ENCODE results near the gene DNAJB1.
A peak's percentile ranks its signal among the peaks of the same experiment; 100 is the strongest.
"Not testable (repeated sequence)": the region's sequence is repeated elsewhere in the genome, so short reads cannot be mapped to it uniquely, and the experiment has no call there.

Gene DNAJB1

DNA sequence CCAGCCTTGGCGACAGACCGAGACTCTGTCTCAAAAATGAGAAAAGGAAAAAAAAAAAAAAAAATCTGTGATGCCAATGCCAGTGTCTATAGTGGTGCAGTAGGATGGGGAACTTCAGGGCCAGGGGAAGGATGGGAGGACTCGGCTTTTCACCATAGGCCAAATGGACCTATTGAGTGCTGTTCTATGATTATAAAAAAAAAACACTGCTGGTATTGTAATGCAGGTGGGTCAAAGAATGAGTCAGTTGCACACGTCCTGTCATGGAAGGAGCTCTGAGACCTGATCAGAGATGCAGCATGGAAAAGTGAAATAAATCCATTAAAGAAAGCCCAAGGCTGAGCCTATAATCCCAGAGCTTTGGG lies 7.0 kb downstream of the DNAJB1 start:
- DNase-seq (ENCODE audit: low read depth): peak; percentile 57
- TF ChIP-seq, protein P1, sequence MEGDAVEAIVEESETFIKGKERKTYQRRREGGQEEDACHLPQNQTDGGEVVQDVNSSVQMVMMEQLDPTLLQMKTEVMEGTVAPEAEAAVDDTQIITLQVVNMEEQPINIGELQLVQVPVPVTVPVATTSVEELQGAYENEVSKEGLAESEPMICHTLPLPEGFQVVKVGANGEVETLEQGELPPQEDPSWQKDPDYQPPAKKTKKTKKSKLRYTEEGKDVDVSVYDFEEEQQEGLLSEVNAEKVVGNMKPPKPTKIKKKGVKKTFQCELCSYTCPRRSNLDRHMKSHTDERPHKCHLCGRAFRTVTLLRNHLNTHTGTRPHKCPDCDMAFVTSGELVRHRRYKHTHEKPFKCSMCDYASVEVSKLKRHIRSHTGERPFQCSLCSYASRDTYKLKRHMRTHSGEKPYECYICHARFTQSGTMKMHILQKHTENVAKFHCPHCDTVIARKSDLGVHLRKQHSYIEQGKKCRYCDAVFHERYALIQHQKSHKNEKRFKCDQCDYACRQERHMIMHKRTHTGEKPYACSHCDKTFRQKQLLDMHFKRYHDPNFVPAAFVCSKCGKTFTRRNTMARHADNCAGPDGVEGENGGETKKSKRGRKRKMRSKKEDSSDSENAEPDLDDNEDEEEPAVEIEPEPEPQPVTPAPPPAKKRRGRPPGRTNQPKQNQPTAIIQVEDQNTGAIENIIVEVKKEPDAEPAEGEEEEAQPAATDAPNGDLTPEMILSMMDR (IDR thresholded peaks at IDR 0.05; ENCODE audit: insufficient read depth, low read depth, low read length, missing control alignments): no peak
- no peak overlapping the region for H3K4me3 ChIP-seq (ENCODE audit: low read length)

DNA sequence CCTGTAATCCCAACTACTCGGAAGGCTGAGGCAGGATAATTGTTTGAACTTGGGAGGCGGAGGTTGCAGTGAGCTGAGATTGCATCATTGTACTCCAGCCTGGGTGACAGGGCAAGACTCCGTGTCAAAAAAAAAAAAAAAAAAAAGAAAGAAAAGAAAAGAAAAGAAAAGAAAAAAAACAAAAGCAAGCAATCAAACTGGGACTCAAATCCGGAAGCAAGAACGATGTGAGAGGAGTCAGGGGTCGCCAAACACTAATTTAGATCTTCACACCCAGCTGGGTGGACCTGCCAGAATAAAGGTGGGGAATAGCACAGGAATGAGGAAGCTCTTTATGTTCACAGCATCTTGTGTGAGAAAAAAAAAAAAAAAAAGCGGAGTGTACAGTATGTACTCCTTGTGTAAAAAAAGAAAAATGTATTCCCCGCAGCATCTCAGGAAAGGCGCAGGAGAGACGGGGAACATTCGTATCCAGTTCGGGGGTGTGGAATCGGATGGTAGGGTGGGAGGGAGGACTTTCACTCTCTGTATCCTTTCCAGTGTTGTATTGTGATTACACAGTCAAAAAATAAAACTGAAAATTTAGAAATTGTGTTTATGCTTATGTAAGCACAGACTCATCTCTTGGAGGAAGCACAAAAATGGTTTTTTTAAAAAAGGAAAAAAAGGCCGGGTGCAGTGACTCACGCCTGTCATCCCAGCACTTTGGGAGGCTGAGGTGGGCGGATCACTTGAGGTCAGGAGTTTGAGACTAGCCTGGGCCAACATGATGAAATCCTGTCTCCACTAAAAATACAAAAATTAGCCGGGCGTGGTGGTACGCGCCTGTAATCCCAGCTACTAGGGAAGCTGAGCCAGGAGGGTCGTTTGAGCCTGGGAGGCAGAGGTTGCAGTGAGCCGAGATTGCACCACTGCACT lies 7.6 kb downstream of the DNAJB1 start:
- TF ChIP-seq, protein P1 (IDR thresholded peaks at IDR 0.05; ENCODE audit: insufficient read depth, low read depth, low read length, missing control alignments): no peak
- DNase-seq (ENCODE audit: low read depth): peak; percentile 76

DNA sequence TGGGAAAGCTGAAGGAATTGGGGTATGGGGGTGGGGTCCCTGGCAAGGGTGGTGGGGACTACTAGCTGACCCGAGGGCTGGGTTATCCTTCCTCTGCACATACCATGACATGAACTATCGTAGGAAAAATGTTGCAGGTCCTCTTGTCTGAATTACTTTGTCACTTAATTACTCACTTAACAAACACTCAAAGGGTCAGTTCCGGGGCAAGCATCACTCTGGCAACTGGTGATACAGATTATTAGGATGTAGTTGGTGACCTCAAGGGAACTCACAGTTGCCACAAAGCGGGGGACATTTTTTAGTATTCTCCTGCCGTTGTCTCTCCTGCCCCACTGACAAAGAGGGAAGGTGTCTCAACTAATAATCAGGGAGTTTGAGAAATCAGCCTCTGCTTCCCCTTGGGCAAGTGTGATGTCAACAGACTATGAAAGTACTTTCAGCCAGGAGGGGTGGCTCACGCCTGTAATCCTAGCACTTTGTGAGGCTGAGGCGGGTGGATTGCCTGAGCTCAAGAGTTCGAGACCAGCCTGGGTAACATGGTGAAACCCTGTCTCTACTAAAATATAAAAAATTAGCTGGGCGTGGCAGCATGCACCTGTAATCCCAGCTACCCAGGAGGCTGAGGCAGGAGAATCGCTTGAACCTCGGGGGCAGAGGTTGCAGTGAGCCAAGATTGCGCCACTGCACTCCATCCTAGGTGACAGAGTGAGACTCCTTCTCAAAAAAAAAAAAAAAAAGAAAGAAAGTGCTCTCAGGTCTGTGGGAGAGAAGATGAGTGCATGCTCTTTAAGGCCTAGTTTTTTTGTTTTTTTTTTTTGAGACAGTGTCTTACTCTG lies 10.3 kb downstream of the DNAJB1 start:
- TF ChIP-seq, protein P1 (IDR thresholded peaks at IDR 0.05; ENCODE audit: insufficient read depth, low read depth, low read length, missing control alignments): no peak
- peak; percentile 86 for DNase-seq (ENCODE audit: low read depth)
- no peak overlapping the region for H3K4me3 ChIP-seq (ENCODE audit: low read length)

More for the DNA sequence above, 7.6 kb downstream of the DNAJB1 start:
- H3K4me3 ChIP-seq (ENCODE audit: low read length): peak overlapping the region; percentile 2

DNA sequence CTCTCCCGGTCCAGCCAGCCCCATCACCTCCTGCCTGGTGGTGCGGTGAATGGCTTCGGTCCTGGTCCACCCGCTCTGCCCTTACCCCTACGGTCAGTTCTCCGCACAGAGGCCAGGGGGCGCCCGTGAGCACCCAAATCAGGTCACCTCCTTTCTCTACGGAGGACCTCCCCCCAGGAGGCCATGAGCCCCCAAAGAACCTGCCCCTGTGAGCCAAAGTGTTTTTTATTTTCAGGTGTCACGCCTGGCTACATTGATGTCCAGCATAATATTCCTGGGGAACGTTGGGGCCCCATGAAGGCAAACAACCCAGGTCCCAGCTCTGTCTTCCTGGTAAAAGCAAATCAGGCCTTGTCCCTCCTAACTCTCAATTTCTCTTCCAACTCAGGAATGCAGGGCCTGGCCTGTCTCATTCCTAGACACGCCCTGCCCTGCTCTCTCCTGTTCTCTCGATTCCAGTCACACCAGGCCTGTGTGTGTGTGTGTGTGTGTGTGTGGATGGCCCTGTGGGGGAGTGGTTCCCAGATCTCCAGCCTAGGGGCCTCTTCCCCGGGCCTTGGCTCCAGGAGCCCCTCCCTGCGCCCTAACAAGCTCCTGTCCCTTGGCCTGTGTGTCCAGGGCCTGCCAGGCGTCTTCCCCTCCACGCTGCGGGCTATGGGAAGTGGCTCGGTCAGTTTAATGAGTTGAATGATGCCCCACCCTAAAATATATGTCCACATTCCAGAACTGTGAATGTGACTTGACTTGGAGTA lies 12.5 kb downstream of the DNAJB1 start:
- TF ChIP-seq, protein P1 (IDR thresholded peaks at IDR 0.05; ENCODE audit: insufficient read depth, low read depth, low read length, missing control alignments): peak; percentile 90
- DNase-seq (ENCODE audit: low read depth): peak; percentile 97
- H3K4me3 ChIP-seq (ENCODE audit: low read length): no peak overlapping the region

DNA sequence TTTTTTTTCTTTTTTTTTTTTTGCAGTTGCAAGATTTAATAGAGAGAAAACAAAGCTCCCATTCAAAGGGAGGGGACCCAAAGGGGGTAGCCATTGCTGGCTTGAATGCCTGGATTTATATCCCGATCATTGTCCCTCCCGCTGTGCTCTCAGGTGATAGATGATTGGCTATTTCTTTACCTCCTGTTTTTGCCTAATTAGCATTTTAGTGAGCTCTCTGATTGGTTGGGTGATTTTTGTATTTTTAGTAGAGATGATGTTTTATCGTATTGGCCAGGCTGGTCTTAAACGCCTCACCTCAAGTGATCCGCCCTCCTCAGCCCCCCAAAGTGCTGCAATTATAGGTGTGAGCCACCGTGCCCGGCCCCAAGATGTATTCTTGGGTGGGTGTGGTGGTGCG lies 13.6 kb downstream of the DNAJB1 start:
- DNase-seq (ENCODE audit: low read depth); H3K4me3 ChIP-seq (ENCODE audit: low read length): not testable (repeated sequence)

DNA sequence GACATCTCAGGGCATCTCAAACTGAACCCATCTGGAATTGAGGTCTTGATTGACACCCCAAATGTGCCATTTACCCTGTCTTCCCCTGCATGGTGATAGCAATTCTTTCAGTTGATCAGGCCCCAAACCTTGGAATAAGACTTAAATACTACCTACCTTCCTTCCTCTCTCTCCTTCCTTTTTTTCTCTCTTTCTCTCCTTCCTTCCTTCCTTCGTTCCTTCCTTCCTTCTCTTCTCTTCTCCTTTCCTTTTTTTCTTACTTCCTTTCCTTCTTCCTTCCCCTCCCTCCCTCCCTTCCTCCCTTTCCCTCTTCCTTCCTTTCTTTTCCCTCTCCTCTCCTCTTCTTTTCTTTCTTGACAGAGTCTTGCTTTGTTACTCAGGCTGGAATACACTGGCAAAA lies 14.9 kb downstream of the DNAJB1 start:
- no peak overlapping the region for H3K4me3 ChIP-seq (ENCODE audit: low read length)
- no peak for DNase-seq (ENCODE audit: low read depth)
- TF ChIP-seq, protein P1 (IDR thresholded peaks at IDR 0.05; ENCODE audit: insufficient read depth, low read depth, low read length, missing control alignments): no peak

Measured in epithelial cell of esophagus (primary cell).